ENCODE data around the gene KLHL18. TPM values are rescaled to one million over a fixed set of nuclear protein-coding genes. Genes with fewer than 3 reads are reported as not detected.
A peak's percentile ranks its signal among the peaks of the same experiment; 100 is the strongest.
"Not testable (repeated sequence)": the region's sequence is repeated elsewhere in the genome, so short reads cannot be mapped to it uniquely, and the experiment has no call there.

The KLHL18 gene
- polyA plus RNA-seq, 3 donors: 43.4 to 63.3 (median 45.3) TPM

DNA sequence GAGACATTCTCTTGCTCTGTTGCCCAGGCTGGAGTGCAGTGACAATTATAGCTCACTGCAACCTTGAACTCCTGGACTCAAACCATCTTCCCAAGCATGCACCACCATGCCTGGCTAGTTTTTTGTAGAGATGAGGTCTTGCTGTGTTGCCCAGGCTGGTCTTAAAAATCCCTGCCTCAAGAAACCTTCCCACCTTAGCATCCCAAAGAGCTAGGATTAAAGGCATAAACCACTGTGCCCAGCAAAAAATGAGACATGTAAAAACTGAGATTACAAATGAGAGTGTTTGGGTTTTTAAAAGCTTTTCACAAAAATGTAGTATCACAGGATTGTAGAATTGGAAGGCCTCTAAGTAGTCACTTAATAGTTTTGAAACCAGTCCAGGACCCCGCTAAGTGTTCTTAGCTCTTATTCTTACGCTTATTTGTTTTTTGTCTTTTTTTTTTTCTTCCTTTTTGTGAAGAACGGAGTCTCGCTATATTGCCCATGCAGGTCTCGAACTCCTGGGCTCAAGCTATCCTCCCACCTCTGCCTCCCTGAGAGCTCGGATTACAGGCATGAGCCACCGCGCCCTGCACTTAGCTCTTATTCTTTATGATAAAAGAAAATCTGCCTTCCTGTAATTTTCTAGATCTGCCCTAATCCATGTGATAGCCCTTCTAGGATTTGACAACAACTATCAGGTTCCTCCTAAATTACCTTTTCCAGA, 31.5 kb downstream of the KLHL18 start:
- peaks cover 4 to 28% of the 10 kb centered on the region in 2 donors for H3K36me3 ChIP-seq (replicated peaks in 1 of 2; ENCODE audit: control insufficient read depth in 1 of 2, insufficient read depth in 2 of 2, low read length in 2 of 2)
- H3K9me3 ChIP-seq (replicated peaks in 1 of 2; ENCODE audit: control insufficient read depth in 1 of 2, insufficient read depth in 1 of 2, low read length in 2 of 2): no peaks in the 10 kb centered on the region
- no peak overlapping the region for H3K9ac ChIP-seq (ENCODE audit: insufficient read depth, low read length, poor library complexity, severe bottlenecking)
- WGBS (ENCODE audit: insufficient coverage): 80% methylated on average over 1 of the region's 8 CpGs
- peaks cover 94% of the 10 kb centered on the region for H4K20me1 ChIP-seq (ENCODE audit: insufficient read depth, low read length)
- Mint-ChIP-seq H3K36me3 (peaks cover 20 to 38% of the 10 kb centered on the region in 2 donors), H3K9me3 (no peaks in the 10 kb centered on the region), H3K4me3 (no peak overlapping the region), H3K27ac (peak overlapping the region in 5 of 7 donors; percentile 16 to 76 (median 40)), H3K27me3 (ENCODE audit: low read depth in 3 of 3) (no peaks in the 10 kb centered on the region), H3K4me1 (peaks cover 56% of the 10 kb centered on the region)
- peak overlapping the region in 1 of 3 experiments; percentile 14 for H3K4me3 ChIP-seq (replicated peaks in 1 of 3; ENCODE audit: low read depth in 2 of 3, low read length in 3 of 3)
- H3K4me2 ChIP-seq (replicated peaks; ENCODE audit: extremely low read depth, low read length, poor library complexity, severe bottlenecking): peak overlapping the region; percentile 20
- peaks cover 37 to 48% of the 10 kb centered on the region in 2 donors for H3K4me1 ChIP-seq (ENCODE audit: control insufficient read depth in 1 of 2, insufficient read depth in 2 of 2, low read length in 2 of 2)
- H3K79me2 ChIP-seq (ENCODE audit: insufficient read depth, low read length): peaks cover 77% of the 10 kb centered on the region
- no peak for DNase-seq
- no peaks in the 10 kb centered on the region for H3K27me3 ChIP-seq (ENCODE audit: control insufficient read depth in 2 of 2, insufficient read depth in 2 of 2, low read length in 2 of 2)
- no peak overlapping the region for H2AFZ ChIP-seq (ENCODE audit: insufficient read depth, low read depth, low read length, poor library complexity, severe bottlenecking)
- H3K27ac ChIP-seq (ENCODE audit: low read depth in 1 of 2, low read length in 2 of 2): peak overlapping the region in 1 of 2 donors; percentile 54
- TF ChIP-seq, protein P1, sequence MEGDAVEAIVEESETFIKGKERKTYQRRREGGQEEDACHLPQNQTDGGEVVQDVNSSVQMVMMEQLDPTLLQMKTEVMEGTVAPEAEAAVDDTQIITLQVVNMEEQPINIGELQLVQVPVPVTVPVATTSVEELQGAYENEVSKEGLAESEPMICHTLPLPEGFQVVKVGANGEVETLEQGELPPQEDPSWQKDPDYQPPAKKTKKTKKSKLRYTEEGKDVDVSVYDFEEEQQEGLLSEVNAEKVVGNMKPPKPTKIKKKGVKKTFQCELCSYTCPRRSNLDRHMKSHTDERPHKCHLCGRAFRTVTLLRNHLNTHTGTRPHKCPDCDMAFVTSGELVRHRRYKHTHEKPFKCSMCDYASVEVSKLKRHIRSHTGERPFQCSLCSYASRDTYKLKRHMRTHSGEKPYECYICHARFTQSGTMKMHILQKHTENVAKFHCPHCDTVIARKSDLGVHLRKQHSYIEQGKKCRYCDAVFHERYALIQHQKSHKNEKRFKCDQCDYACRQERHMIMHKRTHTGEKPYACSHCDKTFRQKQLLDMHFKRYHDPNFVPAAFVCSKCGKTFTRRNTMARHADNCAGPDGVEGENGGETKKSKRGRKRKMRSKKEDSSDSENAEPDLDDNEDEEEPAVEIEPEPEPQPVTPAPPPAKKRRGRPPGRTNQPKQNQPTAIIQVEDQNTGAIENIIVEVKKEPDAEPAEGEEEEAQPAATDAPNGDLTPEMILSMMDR (IDR thresholded peaks at IDR 0.05): no peak
- intact Hi-C loops (cut with micrococcal nuclease): loop anchor here in 1 of 2 donors (10.0 kb wide), 2 partner anchors 49 to 449 kb away; partner anchors contain the start of gene MYL3

DNA sequence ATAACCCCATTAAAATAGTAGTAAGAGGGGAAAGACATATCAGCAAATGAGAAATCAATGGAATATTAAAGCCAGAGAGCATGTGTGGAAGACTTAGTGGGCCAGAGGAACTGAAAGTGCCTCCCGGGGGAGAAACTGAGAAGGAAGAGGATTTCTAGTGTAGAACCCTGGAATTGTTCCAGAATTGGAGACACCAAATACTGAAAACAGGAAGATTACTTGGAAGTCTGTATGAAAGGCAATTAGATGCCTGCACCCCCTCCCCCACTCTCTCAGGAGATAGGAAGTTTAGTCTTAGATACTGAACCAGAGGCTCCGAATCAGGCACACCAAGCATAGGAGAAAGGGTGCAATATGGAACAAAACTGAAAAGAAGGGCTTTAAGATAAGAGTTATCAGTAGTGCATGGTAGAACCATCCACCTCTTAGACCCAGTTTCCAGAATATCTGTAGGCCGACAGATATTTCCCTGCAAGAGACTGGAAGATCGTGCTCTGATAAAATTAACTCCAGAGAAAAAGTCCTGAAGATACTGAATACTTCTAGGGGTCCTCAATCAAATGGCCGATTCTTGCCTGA, 32.4 kb downstream of the KLHL18 start:
- Mint-ChIP-seq H3K36me3 (peaks cover 26 to 40% of the 10 kb centered on the region in 2 donors), H3K4me3 (peak overlapping the region in 1 of 2 donors; percentile 44), H3K27me3 (ENCODE audit: low read depth in 3 of 3) (no peaks in the 10 kb centered on the region), H3K9me3 (no peaks in the 10 kb centered on the region), H3K27ac (peak overlapping the region; percentile 16 to 78 (median 54)), H3K4me1 (peaks cover 56% of the 10 kb centered on the region)
- H3K9me3 ChIP-seq (replicated peaks in 1 of 2; ENCODE audit: control insufficient read depth in 1 of 2, insufficient read depth in 1 of 2, low read length in 2 of 2): no peaks in the 10 kb centered on the region
- peak overlapping the region; percentile 53 for H3K4me2 ChIP-seq (replicated peaks; ENCODE audit: extremely low read depth, low read length, poor library complexity, severe bottlenecking)
- peaks cover 37 to 48% of the 10 kb centered on the region in 2 donors for H3K4me1 ChIP-seq (ENCODE audit: control insufficient read depth in 1 of 2, insufficient read depth in 2 of 2, low read length in 2 of 2)
- no peaks in the 10 kb centered on the region for H3K27me3 ChIP-seq (ENCODE audit: control insufficient read depth in 2 of 2, insufficient read depth in 2 of 2, low read length in 2 of 2)
- TF ChIP-seq, protein P1 (IDR thresholded peaks at IDR 0.05): no peak
- H3K9ac ChIP-seq (ENCODE audit: insufficient read depth, low read length, poor library complexity, severe bottlenecking): peak overlapping the region; percentile 16
- peaks cover 95% of the 10 kb centered on the region for H4K20me1 ChIP-seq (ENCODE audit: insufficient read depth, low read length)
- DNase-seq: peak in 2 of 3 donors; percentile 28 to 46
- H3K27ac ChIP-seq (ENCODE audit: low read depth in 1 of 2, low read length in 2 of 2): peak overlapping the region in 1 of 2 donors; percentile 54
- H3K36me3 ChIP-seq (replicated peaks in 1 of 2; ENCODE audit: control insufficient read depth in 1 of 2, insufficient read depth in 2 of 2, low read length in 2 of 2): peaks cover 13 to 35% of the 10 kb centered on the region in 2 donors
- intact Hi-C loops (cut with micrococcal nuclease): loop anchor here in 1 of 2 donors (10.0 kb wide), 2 partner anchors 50 to 450 kb away; partner anchors contain the start of gene MYL3
- H2AFZ ChIP-seq (ENCODE audit: insufficient read depth, low read depth, low read length, poor library complexity, severe bottlenecking): no peak overlapping the region
- peaks cover 78% of the 10 kb centered on the region for H3K79me2 ChIP-seq (ENCODE audit: insufficient read depth, low read length)
- H3K4me3 ChIP-seq (replicated peaks in 1 of 3; ENCODE audit: low read depth in 2 of 3, low read length in 3 of 3): peak overlapping the region in 1 of 3 experiments; percentile 35
- WGBS (ENCODE audit: insufficient coverage): 100% methylated on average over 2 of the region's 5 CpGs

GRCh38 chr3:47316151-47316550, 33.4 kb downstream of the KLHL18 start:
- Mint-ChIP-seq H3K36me3 (peaks cover 30 to 42% of the 10 kb centered on the region in 2 donors), H3K27ac (peak overlapping the region in 1 of 7 donors; percentile 48), H3K4me1 (peaks cover 47% of the 10 kb centered on the region)
- not testable (repeated sequence) for H3K9me3 ChIP-seq (replicated peaks in 1 of 2; ENCODE audit: control insufficient read depth in 1 of 2, insufficient read depth in 1 of 2, low read length in 2 of 2); H3K27me3 Mint-ChIP-seq (ENCODE audit: low read depth in 3 of 3); H3K27me3 ChIP-seq (ENCODE audit: control insufficient read depth in 2 of 2, insufficient read depth in 2 of 2, low read length in 2 of 2); H3K4me2 ChIP-seq (replicated peaks; ENCODE audit: extremely low read depth, low read length, poor library complexity, severe bottlenecking); H2AFZ ChIP-seq (ENCODE audit: insufficient read depth, low read depth, low read length, poor library complexity, severe bottlenecking); H3K9ac ChIP-seq (ENCODE audit: insufficient read depth, low read length, poor library complexity, severe bottlenecking); H3K4me3 ChIP-seq (replicated peaks in 1 of 3; ENCODE audit: low read depth in 2 of 3, low read length in 3 of 3); DNase-seq; H3K4me3 Mint-ChIP-seq; H3K9me3 Mint-ChIP-seq
- Histone ChIP-seq H3K27ac (ENCODE audit: low read depth in 1 of 2, low read length in 2 of 2) (peak overlapping the region in 1 of 2 donors; percentile 54), H3K79me2 (ENCODE audit: insufficient read depth, low read length) (peaks cover 68% of the 10 kb centered on the region), H3K4me1 (ENCODE audit: control insufficient read depth in 1 of 2, insufficient read depth in 2 of 2, low read length in 2 of 2) (peaks cover 37 to 48% of the 10 kb centered on the region in 2 donors), H3K36me3 (replicated peaks in 1 of 2; ENCODE audit: control insufficient read depth in 1 of 2, insufficient read depth in 2 of 2, low read length in 2 of 2) (peaks cover 23 to 35% of the 10 kb centered on the region in 2 donors), H4K20me1 (ENCODE audit: insufficient read depth, low read length) (peaks cover 95% of the 10 kb centered on the region)
- intact Hi-C loops (cut with micrococcal nuclease): loop anchor here in 1 of 2 donors (10.0 kb wide), 2 partner anchors 51 to 451 kb away; partner anchors contain the start of gene MYL3
- no CpG with 5 or more reads among the region's 1 CpG for WGBS (ENCODE audit: insufficient coverage)
